Cardiac fibroblast (primary cell): Measurements from ENCODE around the gene LGALS1.

Source experiments
- DNase-seq, 2 donors: peaks; one replicate each; pipeline versions ENCODE4 v3.0.0 to v3.0.0-alpha.2; 2010; ENCODE audit warnings: low read depth in 2 of 2
- H3K4me3 ChIP-seq, 2 donors: replicated peaks in 1 of 2; 1 replicate in 1 of 2; 2 replicates in 1 of 2; pipeline ENCODE4 v1.5.1; 2011; ENCODE audit warnings: low read depth in 2 of 2, low read length in 2 of 2, mild to moderate bottlenecking in 2 of 2, moderate library complexity in 1 of 2
- TF ChIP-seq, protein P1 (sequence below): IDR thresholded peaks from one replicate; pipeline ENCODE4 v1.5.1; 2011; ENCODE audit warnings: low read depth, mild to moderate bottlenecking, low read length, inconsistent platforms

LGALS1 gene

DNA sequence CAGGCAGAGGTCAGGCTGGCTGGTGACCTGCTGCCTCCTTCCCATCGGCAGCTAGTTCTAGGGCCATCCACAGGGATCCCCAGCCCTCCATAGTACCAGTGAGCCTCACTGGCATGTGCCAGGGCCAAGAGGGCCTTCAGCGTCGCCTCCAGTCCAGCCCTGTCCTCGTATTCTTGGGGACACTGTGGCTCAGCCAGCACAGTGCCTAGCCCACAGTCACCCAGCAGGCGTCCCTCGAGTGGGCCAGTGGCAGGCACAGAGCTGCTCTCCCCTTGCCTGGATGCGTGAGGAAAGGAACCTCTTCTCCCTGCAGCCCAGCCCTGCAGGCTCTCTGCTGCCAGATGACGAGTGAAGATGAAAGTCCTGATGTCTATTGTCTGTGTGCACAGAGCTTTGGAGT lies 46.6 kb upstream of the LGALS1 start:
- TF ChIP-seq, protein P1, sequence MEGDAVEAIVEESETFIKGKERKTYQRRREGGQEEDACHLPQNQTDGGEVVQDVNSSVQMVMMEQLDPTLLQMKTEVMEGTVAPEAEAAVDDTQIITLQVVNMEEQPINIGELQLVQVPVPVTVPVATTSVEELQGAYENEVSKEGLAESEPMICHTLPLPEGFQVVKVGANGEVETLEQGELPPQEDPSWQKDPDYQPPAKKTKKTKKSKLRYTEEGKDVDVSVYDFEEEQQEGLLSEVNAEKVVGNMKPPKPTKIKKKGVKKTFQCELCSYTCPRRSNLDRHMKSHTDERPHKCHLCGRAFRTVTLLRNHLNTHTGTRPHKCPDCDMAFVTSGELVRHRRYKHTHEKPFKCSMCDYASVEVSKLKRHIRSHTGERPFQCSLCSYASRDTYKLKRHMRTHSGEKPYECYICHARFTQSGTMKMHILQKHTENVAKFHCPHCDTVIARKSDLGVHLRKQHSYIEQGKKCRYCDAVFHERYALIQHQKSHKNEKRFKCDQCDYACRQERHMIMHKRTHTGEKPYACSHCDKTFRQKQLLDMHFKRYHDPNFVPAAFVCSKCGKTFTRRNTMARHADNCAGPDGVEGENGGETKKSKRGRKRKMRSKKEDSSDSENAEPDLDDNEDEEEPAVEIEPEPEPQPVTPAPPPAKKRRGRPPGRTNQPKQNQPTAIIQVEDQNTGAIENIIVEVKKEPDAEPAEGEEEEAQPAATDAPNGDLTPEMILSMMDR = no peak
- DNase-seq = no peak
- H3K4me3 ChIP-seq = no peak overlapping the region

DNA sequence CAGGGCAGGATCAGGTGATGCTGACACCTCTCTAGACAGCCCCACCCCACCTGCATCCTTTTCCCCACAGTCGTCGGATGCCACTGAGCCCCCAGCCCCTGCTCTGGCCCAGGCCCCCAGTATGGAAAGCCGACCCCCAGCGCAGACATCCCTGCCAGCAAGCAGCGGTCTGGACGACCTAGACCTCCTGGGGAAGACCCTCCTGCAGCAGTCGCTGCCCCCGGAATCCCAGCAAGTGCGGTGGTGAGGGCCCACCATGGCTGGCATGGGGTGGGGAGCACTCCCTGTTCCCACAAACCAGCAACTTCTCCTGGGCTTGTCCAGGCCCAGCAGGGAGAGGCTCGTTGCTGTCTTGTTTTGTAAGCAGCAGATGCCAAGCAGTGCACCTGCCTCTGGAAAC lies 45.5 kb upstream of the LGALS1 start:
- TF ChIP-seq, protein P1 = no peak
- no peak overlapping the region for H3K4me3 ChIP-seq
- DNase-seq = no peak

DNA sequence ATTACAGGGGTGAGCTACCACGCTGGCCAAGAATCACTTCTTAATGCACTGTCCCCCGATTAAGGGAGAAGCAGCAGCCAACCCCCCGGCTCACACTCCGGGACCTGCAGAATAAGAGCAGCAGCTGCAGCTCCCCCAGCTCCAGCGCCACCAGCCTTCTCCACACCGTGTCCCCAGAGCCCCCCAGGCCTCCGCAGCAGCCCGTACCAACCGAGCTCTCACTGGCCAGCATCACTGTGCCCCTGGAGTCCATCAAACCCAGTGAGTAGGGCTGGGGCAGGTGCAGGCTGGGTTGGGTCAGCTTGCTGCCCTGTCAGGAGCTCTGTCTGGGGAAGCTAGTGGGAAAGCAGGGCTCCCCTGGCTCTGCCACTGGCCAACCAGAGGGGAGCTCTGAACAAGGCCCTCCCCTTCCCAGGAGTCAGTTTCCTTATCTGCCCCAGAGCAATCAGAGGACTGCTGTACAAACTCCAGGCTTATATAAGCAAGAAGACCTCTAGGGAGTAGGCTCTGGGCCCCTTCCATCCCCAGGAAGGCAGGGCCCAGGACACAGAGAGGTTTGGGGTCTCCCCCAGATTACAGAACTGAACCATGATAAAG lies 44.5 kb upstream of the LGALS1 start:
- TF ChIP-seq, protein P1 = no peak
- no peak overlapping the region for H3K4me3 ChIP-seq
- peak in 1 of 2 donors; percentile 49 for DNase-seq

DNA sequence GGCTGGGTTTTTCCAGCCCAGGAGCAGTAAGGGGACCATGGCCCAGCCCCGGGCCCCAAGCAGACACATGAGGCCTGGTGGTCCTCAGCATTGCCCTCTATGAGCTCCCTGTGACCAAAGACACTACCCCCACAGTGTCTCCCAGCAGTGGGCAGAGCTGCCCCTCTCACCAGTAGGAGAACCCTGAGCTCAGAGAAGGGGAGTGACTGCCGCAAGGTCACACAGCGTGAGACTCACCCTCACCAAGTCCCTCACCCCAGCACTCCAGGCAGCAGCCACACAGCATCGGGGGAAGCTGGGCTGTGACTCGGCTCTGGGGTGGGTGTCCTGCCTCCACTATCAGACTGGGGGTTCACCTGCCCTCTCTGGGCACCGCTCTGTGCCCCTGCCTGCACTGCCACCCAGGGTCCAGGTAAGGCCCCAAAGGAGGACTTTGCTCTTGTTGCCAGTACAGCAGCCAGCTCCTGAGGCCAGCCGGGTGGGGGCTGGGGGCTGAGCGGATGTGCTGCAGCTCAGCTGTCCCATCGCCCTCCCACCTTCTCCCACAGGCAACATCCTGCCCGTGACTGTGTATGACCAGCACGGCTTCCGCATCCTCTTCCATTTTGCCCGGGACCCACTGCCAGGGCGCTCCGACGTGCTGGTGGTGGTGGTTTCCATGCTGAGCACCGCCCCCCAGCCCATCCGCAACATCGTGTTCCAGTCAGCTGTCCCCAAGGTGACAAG lies 43.8 kb upstream of the LGALS1 start:
- H3K4me3 ChIP-seq = no peak overlapping the region
- no peak for DNase-seq

DNA sequence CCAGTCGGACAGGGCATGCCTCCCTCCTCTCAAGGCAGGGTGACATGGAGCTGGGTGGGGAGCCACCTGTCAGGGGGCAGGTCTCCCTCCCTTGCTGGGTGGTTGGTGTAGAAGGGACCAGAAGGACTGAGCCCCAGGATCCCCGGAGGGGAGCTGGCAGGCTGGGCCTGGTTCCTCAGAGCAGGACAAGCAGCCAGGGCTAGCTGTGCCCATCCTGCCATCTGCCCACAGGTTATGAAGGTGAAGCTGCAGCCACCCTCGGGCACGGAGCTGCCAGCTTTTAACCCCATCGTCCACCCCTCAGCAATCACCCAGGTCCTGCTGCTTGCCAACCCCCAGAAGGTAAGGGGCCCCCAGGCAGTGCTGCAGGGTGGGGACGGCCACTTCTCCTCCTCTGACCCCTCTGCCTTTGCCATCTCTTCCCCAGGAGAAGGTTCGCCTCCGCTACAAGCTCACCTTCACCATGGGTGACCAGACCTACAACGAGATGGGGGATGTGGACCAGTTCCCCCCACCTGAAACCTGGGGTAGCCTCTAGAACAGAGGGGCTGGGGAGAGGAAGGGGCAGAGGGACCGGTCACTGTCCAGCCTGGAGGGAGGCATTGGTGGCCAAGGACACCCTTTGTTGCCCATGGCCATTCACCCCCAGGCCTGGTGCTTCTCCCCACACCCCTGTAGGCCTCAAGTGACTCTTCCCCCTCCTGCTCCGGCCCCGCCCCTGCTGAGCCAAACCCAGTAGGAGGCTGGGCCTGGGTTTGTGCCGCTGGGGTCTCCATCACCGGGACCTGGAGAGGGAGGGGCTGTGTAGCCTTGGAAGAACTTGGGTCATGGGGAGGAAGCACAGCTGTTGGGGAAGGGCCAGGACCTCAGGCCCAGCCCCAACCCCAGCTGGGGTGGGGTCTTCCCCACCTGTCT lies 43.0 kb upstream of the LGALS1 start:
- TF ChIP-seq, protein P1 = no peak
- H3K4me3 ChIP-seq = no peak overlapping the region
- DNase-seq = no peak

More for the DNA sequence above, 43.8 kb upstream of the LGALS1 start:
- TF ChIP-seq, protein P1 = no peak

DNA sequence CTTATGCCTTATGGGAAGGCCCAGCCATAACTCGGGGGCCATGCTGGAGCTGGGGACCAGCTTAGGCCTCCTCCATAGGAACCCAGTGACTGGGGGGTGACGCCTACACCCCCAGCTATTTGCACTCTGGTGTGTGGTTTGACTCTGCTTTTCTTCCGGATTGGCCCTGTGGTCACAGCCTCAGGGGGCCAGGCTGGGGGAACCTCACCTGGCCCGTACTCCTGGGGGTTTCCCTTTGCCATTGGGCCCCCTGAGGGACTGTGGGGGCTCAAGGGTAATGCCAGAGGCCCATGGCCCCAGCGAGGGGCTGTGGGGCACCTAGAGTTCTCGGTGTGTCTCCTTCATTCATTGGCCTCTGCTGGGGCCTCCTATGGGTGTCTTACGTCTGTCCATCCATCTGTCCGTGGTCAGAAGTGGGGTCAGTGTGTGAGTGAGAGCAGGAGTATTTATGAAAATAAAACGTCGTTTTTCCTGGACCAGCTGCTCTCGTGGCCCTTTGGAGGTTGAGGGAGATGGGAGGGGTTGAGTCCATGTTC lies 42.3 kb upstream of the LGALS1 start:
- H3K4me3 ChIP-seq = no peak overlapping the region
- no peak for DNase-seq
- TF ChIP-seq, protein P1 = no peak
